H1 (cell line): Measurements from ENCODE around the gene CA5A. TPM values are rescaled to one million over a fixed set of nuclear protein-coding genes. Genes with fewer than 3 reads are reported as not detected.

ENCODE experiments used
- CTCF ChIA-PET: fragments of 300-600 bp; sonication (Branson Sonifier 250); formaldehyde crosslinking; loops from one replicate; lab custom pipeline; 2021; ENCODE audit not compliant: partially characterized antibody; lab: Charles Lee
- POLR2A ChIA-PET: fragments of 300-600 bp; sonication (Branson Sonifier 250); formaldehyde crosslinking; loops from one replicate; lab custom pipeline; 2021; ENCODE audit warnings: inconsistent platforms; ENCODE audit not compliant: partially characterized antibody; lab: Charles Lee
- DNase-seq, 2 experiments: peaks; one replicate each; pipeline versions ENCODE4 v3.0.0 to v3.0.0-alpha.2; 2010 to 2022; ENCODE audit warnings: low spot score in 2 of 2, low read depth in 1 of 2, mixed read lengths in 1 of 2
- FAIRE-seq: peaks from 2 replicates; lab custom pipeline; 2011; peaks lifted over from hg19 to GRCh38; lab: Jason Lieb, UNC
- H2AFZ ChIP-seq: 2 replicates; pipeline ENCODE4 v1.8.1; 2012; ENCODE audit warnings: low read length, inconsistent platforms
- H2AK5ac ChIP-seq: 2 replicates; pipeline ENCODE4 v1.6.1; 2013; ENCODE audit warnings: low read depth, low read length
- H2BK120ac ChIP-seq: replicated peaks from 2 replicates; pipeline ENCODE3; 2013; ENCODE audit warnings: low read depth, low read length, inconsistent platforms
- H2BK12ac ChIP-seq: 2 replicates; pipeline ENCODE4 v1.6.1; 2013; ENCODE audit warnings: low read depth, low read length
- H2BK15ac ChIP-seq: 2 replicates; pipeline ENCODE4 v1.6.1; 2013; ENCODE audit warnings: low read length
- H2BK20ac ChIP-seq: 2 replicates; pipeline ENCODE4 v1.6.1; 2013; ENCODE audit warnings: low read length
- H2BK5ac ChIP-seq: 2 replicates; pipeline ENCODE4 v1.6.1; 2013; ENCODE audit warnings: low read depth, low read length
- H3K14ac ChIP-seq: 2 replicates; pipeline ENCODE4 v1.6.1; 2013; ENCODE audit warnings: inconsistent platforms; ENCODE audit not compliant: insufficient read length
- H3K18ac ChIP-seq: 2 replicates; pipeline ENCODE4 v1.6.1; 2013; ENCODE audit warnings: low read length; ENCODE audit errors: extremely low read depth
- H3K23ac ChIP-seq: 2 replicates; pipeline ENCODE4 v1.6.1; 2013; ENCODE audit warnings: inconsistent platforms; ENCODE audit not compliant: insufficient read length
- H3K23me2 ChIP-seq: 2 replicates; pipeline ENCODE4 v1.6.1; 2013; ENCODE audit warnings: low read depth, low read length
- H3K27ac ChIP-seq: 2 replicates; pipeline ENCODE4 v1.6.1; 2011; ENCODE audit warnings: low read depth, low read length, inconsistent platforms
- H3K27me3 ChIP-seq, 4 experiments: replicated peaks in 1 of 4; 1 replicate in 1 of 4; 2 replicates in 3 of 4; pipeline versions ENCODE4 v1.6.1 to v1.8.1; 2011 to 2013; ENCODE audit warnings: low read length in 3 of 4, mild to moderate bottlenecking in 3 of 4, inconsistent platforms in 2 of 4, mixed read lengths in 2 of 4, moderate library complexity in 1 of 4; ENCODE audit not compliant: control insufficient read depth in 3 of 4, insufficient read depth in 3 of 4; ENCODE audit errors: extremely low read depth in 1 of 4
- H3K36me3 ChIP-seq, 4 experiments: 2 replicates each; pipeline versions ENCODE4 v1.6.1 to v1.8.1; 2011 to 2013; ENCODE audit warnings: mild to moderate bottlenecking in 4 of 4, low read length in 3 of 4, moderate library complexity in 2 of 4, control low read depth in 1 of 4, inconsistent platforms in 1 of 4; ENCODE audit not compliant: insufficient read depth in 4 of 4, control insufficient read depth in 2 of 4
- H3K4ac ChIP-seq: replicated peaks from 2 replicates; pipeline ENCODE3; 2013; ENCODE audit warnings: low read length, low read depth, mixed read lengths, inconsistent platforms; ENCODE audit not compliant: insufficient read length
- H3K4me1 ChIP-seq, 4 experiments: replicated peaks in 1 of 4; 1 replicate in 1 of 4; 2 replicates in 3 of 4; pipeline versions ENCODE4 v1.6.1 to v1.8.1; 2011 to 2013; ENCODE audit warnings: low read length in 3 of 4, inconsistent platforms in 2 of 4, mixed read lengths in 1 of 4; ENCODE audit not compliant: insufficient read depth in 4 of 4, control insufficient read depth in 3 of 4
- H3K4me2 ChIP-seq, 2 experiments: 2 replicates each; pipeline versions ENCODE4 v1.6.1 to v1.8.1; 2011 to 2013; ENCODE audit warnings: low read depth in 2 of 2, low read length in 2 of 2, control low read depth in 1 of 2, inconsistent platforms in 1 of 2, mild to moderate bottlenecking in 1 of 2; ENCODE audit not compliant: insufficient read depth in 1 of 2
- H3K4me3 ChIP-seq, 4 experiments: fragments of 200-600, 300-600 bp in 1 of 4; sonication (generic), shearing (Covaris generic), sonication (Bioruptor Twin) in 1 of 4; 2 replicates each; pipeline versions ENCODE4 v1.5.1 to v1.8.1; 2011 to 2016; ENCODE audit warnings: low read length in 4 of 4, low read depth in 3 of 4, control low read depth in 2 of 4, inconsistent platforms in 2 of 4, mild to moderate bottlenecking in 2 of 4, mixed read lengths in 1 of 4, moderate library complexity in 1 of 4; ENCODE audit not compliant: insufficient read depth in 2 of 4; ENCODE audit errors: extremely low read depth in 1 of 4
- H3K56ac ChIP-seq: replicated peaks from 2 replicates; pipeline ENCODE3; 2013; ENCODE audit warnings: low read depth, mild to moderate bottlenecking, mixed read lengths, low read length, inconsistent platforms; ENCODE audit not compliant: insufficient read length
- H3K79me1 ChIP-seq: 2 replicates; pipeline ENCODE4 v1.6.1; 2013; ENCODE audit warnings: low read depth, low read length, control low read depth
- H3K79me2 ChIP-seq, 2 experiments: 2 replicates each; pipeline versions ENCODE4 v1.6.1 to v1.8.1; 2012 to 2013; ENCODE audit warnings: low read length in 2 of 2, mild to moderate bottlenecking in 2 of 2, inconsistent platforms in 1 of 2; ENCODE audit not compliant: insufficient read depth in 2 of 2, control insufficient read depth in 1 of 2
- H3K9ac ChIP-seq, 4 experiments: replicated peaks in 1 of 4; 1 replicate in 1 of 4; 2 replicates in 3 of 4; pipeline versions ENCODE4 v1.6.1 to v1.8.1; 2011 to 2013; ENCODE audit warnings: low read depth in 3 of 4, low read length in 3 of 4, control low read depth in 2 of 4, mild to moderate bottlenecking in 2 of 4, moderate library complexity in 2 of 4, inconsistent platforms in 1 of 4; ENCODE audit errors: extremely low read depth in 1 of 4
- H3K9me3 ChIP-seq, 2 experiments: 2 replicates each; pipeline versions ENCODE4 v1.6.1 to v1.8.1; 2012 to 2013; ENCODE audit warnings: mild to moderate bottlenecking in 2 of 2, moderate library complexity in 2 of 2, control low read depth in 1 of 2, inconsistent platforms in 1 of 2, low read depth in 1 of 2, low read length in 1 of 2, mixed read lengths in 1 of 2; ENCODE audit not compliant: insufficient read depth in 2 of 2
- H4K20me1 ChIP-seq, 2 experiments: replicated peaks in 1 of 2; 2 replicates each; pipeline versions ENCODE3 to v1.8.1; 2011 to 2013; ENCODE audit warnings: inconsistent platforms in 2 of 2, low read length in 2 of 2, mild to moderate bottlenecking in 1 of 2; ENCODE audit not compliant: insufficient read depth in 2 of 2, control insufficient read depth in 1 of 2
- H4K5ac ChIP-seq: 2 replicates; pipeline ENCODE4 v1.6.1; 2013; ENCODE audit warnings: low read length, low read depth, mixed read lengths, inconsistent platforms; ENCODE audit not compliant: insufficient read length
- H4K8ac ChIP-seq: 2 replicates; pipeline ENCODE4 v1.8.0; 2013; ENCODE audit warnings: mild to moderate bottlenecking, moderate library complexity, low read length, inconsistent platforms; ENCODE audit not compliant: insufficient read depth; ENCODE audit errors: extremely low read depth
- H4K91ac ChIP-seq: replicated peaks from 2 replicates; pipeline ENCODE3; 2013; ENCODE audit warnings: low read length, mixed read lengths, inconsistent platforms; ENCODE audit not compliant: insufficient read length
- NRF1 ChIP-seq: IDR thresholded peaks from 2 replicates; pipeline ENCODE4 v1.6.1; 2011; ENCODE audit warnings: mild to moderate bottlenecking, low read depth, low read length, improper control_type of control experiment
- TBP ChIP-seq: IDR thresholded peaks from 2 replicates; pipeline ENCODE4 v1.6.1; 2011; ENCODE audit warnings: low read depth, low read length, improper control_type of control experiment
- USF2 ChIP-seq: IDR thresholded peaks from 2 replicates; pipeline ENCODE4 v1.6.1; 2011; ENCODE audit warnings: low read length, improper control_type of control experiment
- ZNF274 ChIP-seq: IDR thresholded peaks from 2 replicates; pipeline ENCODE4 v1.7.0; 2012; ENCODE audit warnings: low read length, borderline replicate concordance; ENCODE audit errors: extremely low read depth
- WGBS, 2 experiments: shearing (Covaris generic) in 1 of 2; methylation state at CpG; one replicate each; pipeline versions ENCODE4 v1.1.6 to v1.1.7; 2013 to 2015; ENCODE audit warnings: low lambda C conversion rate in 2 of 2, mixed read lengths in 2 of 2, inconsistent platforms in 1 of 2, low coverage in 1 of 2, missing lambda C conversion rate in 1 of 2; ENCODE audit not compliant: insufficient replicate concordance in 2 of 2, insufficient coverage in 1 of 2, insufficient read length in 1 of 2; ENCODE audit errors: extremely low coverage in 1 of 2, missing lambda C conversion rate in 1 of 2; 5-methylcytosine and 5-hydroxymethylcytosine counted together
- polyA plus RNA-seq, 7 experiments: library from polyadenylated mRNA; depleted of rRNA in 3 of 7; stranded (reverse) in 5 of 7; unstranded in 2 of 7; fragments of >200 nt in 5 of 7; fragments of 200-250 nt in 2 of 7; gene quantifications; 1 replicate in 5 of 7; 2 replicates in 1 of 7; 4 replicates in 1 of 7; pipeline versions ENCODE4 v1.2.1 to v1.2.3, GENCODE V29; 2011 to 2013; ENCODE audit warnings: missing spikeins in 2 of 7, mixed read lengths in 2 of 7
- total RNA-seq: library from RNA; stranded (reverse); fragmentation: NEBNext Ultra II Directional; extraction: Animal tissue kit (Norgen Biotek cat#: 25700); gene quantifications from 2 replicates; pipeline ENCODE4 v1.2.1, GENCODE V29; 2021

CA5A gene
- total and polyA plus RNA-seq, 2 of the 8 experiments (the other 6 are each of a cell fraction or from before 2014, with no cell fraction given) = not detected

GRCh38 chr16:87960296-87960695 lies 24.0 kb upstream of the CA5A start:
- DNase-seq = no peak
- no peak overlapping the region for H3K27ac ChIP-seq

More at GRCh38 chr16:87960296-87960695, 24.0 kb upstream of the CA5A start:
- Histone ChIP-seq H3K4me2 (no peak overlapping the region), H2BK15ac (no peak overlapping the region), H2BK12ac (no peak overlapping the region), H2AK5ac (no peak overlapping the region; the same call in 1 of the 2 replicates), H3K36me3 (peaks cover 0 to 2% (median 0%) of the 10 kb centered on the region in 4 experiments; a peak in 1 of 8 replicates), H4K5ac (no peak overlapping the region), H2BK20ac (no peak overlapping the region), H3K23ac (no peak overlapping the region), H2BK5ac (no peak overlapping the region), H4K8ac (no peak overlapping the region; the same call in 1 of the 2 replicates), H3K14ac (no peak overlapping the region), H4K20me1 (peaks cover 6 to 26% of the 10 kb centered on the region in 2 experiments), H3K4ac (no peak overlapping the region), H3K27me3 (no peaks in the 10 kb centered on the region), H2BK120ac (no peak overlapping the region), H3K79me2 (peaks cover 4 to 95% of the 10 kb centered on the region in 2 experiments; a peak in 3 of 4 replicates), H3K18ac (no peak overlapping the region), H3K79me1 (peaks cover 25% of the 10 kb centered on the region), H3K9me3 (no peaks in the 10 kb centered on the region), H3K9ac (no peak overlapping the region), H4K91ac (no peak overlapping the region), H3K23me2 (no peaks in the 10 kb centered on the region), H2AFZ (no peak overlapping the region), H3K4me3 (no peak overlapping the region), H3K4me1 (peaks cover 0 to 7% (median 2%) of the 10 kb centered on the region in 4 experiments; a peak in 4 of 7 replicates), H3K56ac (no peak overlapping the region)
- POLR2A ChIA-PET = interaction anchor here (0.9 to 7.1 kb wide), 2 partner anchors 7 to 12 kb away, joined by 5 to 40 read pairs; partner anchors contain the start of gene BANP
- WGBS, 2 experiments = 94% methylated on average over 5 of the region's 5 CpGs; no CpG with 5 or more reads in 1 of the 2 experiments
- TF ChIP-seq NRF1 (no peak), TBP (no peak), ZNF274 (no peak), USF2 (no peak)
- FAIRE-seq = no peak
- CTCF ChIA-PET = interaction anchor here (0.7 to 1.4 kb wide), 7 partner anchors 12 to 191 kb away, joined by 3 to 5 read pairs (median 3); no protein-coding TSS in a partner anchor
